ENCODE measurements around the gene GPR176.
A peak's percentile ranks its signal among the peaks of the same experiment; 100 is the strongest.

The GPR176 gene

DNA sequence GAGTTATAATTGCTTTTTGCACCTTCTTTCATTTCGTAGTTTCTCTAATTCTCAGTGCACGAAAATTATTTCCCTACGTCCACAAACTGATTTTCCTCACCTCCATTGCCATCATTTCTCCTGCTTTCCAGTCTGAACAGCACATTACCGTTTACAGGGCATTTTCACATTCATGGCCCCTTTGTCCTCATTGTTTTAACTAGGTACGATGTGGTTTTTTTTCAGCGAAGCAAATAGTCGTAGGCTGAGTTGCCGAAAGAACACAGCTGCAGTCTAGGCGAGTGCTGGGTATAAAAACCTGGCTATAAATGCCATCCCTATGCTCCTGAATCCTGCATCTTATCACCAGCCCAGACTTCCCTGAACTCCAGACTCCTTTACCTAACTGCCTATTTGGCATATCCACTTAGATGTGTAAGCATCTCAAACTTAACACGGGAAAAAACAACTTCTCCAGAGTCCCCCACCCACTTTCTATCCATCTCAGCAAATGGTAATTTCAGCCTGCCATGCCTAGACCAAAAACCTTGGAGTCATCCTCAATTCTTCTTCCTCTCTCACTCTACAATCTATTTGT is 136.7 kb downstream of the GPR176 start:
- no peak for DNase-seq (ENCODE audit: low spot score)

DNA sequence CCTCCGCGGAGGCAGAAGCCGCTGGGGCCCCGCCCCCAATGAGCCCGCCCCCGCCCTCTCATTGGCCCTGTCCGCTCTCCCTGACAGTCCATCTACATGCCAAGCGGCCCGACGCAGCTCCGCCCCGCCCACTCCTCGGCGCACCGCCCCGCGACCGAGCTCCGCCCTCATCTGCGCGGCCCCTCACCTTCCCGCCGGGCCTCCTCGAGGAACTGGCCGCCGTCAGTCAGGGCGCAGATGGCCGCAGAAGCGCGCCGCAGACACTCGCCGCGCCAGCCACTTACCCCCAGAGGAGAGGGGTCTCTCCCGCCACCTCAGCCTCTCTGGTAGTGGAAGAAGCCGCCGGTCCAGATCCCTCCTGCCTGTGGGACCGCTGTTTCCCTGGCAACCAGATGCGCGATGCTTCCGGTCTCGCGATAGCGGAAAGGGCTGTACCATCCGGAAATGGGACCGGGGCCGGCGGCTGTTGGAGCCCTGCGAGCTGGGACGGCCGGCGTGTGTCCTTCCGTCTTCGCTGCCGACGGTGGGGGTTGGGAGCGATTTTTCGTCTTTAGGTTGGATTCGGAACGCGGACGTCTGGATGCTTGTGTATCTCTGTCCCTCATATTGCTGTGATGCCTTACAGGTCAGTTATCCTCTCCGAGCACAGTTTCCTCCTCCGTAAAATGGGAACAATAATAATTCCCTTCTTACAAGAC is 137.5 kb downstream of the GPR176 start, which contains the start of gene FSIP1:
Gene FSIP1, minus strand, starts transcription at position 401 of the 698 bp plus-strand sequence. CDS start 6,317 bp downstream, outside the sequence.
- DNase-seq (ENCODE audit: low spot score): peak; percentile 98

DNA sequence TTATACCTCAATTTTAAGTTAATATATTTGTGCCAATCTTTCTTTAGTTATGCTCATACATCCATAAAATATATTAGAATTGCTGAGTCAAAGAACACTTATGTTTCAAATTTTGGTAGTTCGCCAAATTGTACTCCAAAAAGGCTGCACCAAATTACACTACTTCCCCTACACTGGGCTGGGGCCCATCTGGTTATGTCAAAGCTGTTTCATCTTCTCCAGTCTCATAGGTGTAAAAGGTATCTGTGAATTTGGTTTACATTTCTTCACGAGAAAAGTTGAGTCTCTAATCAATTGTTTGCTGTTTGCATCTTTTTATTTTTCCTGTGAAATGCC is 138.1 kb downstream of the GPR176 start:
- DNase-seq (ENCODE audit: low spot score): no peak

DNA sequence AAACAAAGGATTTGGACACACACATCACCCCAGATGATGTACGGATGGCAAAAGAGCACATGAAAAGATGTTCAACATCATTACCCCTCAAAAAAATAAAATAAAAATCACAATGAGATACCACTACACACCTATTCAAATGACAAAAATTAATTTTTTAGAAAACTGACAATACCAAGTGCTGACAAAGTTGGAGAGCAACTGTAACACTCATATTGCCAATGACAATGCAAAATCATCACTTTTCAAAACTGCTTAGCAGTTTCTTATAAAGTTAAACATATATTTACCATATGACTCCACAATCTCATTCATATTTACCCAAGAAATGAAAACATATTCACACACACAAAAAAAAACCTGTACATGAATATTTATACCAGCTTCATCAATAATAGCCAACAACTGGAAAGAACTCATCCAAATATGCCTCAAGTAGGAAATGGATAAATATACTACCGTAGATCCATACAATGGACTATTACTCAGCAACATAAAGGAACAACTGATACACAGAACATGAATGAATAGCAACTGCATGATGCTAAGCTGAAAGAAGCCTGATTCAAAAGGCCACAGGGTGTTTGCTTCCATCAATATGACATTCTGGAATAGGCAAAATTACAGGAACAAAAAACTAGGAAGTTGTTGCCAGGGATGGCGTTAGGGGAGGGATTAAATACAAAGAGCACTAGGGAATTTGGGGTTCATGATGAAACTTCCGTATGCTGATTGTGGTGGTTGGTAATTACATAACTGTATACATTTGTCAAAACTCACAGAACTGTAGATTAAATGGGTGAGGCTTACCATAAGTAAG is 138.7 kb downstream of the GPR176 start:
- no peak for DNase-seq (ENCODE audit: low spot score)

DNA sequence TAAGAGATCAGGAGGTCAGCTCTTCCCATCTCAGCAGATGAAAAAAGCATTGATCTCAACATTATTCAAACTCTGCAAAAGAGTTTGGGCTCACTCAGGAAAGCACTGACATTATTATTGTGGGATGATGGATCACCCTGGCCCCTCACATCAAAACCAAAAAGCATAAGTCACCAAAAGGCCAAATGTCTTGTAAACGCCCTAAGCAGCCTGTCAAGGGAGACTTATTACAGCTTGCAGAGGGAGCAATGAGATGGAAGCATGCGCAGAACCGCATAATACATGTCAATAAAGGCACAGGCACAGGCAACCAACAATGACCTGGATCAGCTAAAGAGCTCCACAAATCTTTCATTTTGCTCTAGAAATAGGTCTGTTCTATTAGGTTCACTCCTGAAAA is 142.0 kb downstream of the GPR176 start:
- DNase-seq (ENCODE audit: low spot score): no peak

DNA sequence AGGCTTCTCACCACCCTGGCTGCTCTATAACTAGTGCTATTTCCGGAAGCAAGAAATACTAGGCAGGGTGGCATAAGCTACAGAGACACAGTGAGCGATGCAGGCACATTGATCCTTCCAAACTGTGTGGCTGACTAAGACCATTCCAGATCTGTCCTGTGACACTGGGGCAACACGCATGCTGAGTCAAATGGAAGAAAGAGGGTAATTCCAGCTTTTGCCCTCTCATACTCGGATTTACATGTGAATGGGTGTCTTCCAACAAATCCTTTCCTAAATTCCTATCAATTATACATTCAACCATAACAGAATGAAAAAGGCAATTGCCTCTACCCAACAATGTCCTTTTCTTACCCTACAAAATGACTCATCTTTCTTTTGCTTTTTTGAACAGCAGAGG is 142.6 kb downstream of the GPR176 start:
- DNase-seq (ENCODE audit: low spot score): no peak

DNA sequence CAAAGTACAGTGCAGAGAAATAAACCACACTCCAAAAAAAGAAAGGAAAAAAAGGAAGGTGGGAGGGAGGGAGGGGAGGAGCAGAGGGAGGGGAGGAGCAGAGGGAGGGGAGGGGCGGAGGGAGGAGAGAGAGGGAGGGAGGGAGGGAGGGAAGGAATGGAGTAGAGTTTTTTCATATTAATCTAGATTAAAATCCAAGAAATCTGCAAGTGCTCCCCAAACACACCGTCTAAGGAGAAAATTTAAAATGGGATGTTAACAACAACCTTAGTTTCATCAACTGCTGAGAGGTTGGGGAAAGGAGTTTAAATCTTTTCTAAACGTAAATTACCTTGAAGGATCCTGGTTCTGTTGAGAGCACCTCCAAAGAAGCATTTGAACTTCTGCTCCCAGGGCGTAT is 144.0 kb downstream of the GPR176 start:
- no peak for DNase-seq (ENCODE audit: low spot score)

DNA sequence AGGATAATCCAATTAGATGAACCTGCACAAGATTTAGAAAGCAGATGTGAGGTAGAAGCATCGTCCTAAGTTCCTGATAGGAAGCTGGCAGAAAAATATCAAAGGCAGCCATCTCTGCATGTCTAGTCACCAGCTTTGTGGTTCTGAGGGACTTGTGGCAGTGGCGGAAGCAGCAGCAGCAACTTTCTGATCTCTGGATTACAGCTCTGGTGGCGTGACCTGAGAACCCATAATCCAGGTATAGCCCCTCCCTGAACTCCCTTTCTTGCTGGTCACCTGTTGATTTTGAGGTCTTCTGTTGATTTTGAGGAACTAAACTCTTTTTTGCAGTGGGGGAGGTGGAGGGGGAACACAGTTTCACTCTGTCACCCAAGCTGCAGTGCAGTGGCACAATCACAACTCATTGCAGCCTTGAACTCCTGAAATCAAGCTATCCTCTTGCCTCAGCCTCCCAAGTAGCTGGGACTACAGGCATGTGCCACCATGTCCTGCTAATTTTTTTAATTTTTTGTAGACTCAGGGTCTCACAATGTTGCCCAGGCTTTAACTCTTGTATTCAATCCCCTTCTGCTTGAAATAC is 145.3 kb downstream of the GPR176 start:
- no peak for DNase-seq (ENCODE audit: low spot score)

DNA sequence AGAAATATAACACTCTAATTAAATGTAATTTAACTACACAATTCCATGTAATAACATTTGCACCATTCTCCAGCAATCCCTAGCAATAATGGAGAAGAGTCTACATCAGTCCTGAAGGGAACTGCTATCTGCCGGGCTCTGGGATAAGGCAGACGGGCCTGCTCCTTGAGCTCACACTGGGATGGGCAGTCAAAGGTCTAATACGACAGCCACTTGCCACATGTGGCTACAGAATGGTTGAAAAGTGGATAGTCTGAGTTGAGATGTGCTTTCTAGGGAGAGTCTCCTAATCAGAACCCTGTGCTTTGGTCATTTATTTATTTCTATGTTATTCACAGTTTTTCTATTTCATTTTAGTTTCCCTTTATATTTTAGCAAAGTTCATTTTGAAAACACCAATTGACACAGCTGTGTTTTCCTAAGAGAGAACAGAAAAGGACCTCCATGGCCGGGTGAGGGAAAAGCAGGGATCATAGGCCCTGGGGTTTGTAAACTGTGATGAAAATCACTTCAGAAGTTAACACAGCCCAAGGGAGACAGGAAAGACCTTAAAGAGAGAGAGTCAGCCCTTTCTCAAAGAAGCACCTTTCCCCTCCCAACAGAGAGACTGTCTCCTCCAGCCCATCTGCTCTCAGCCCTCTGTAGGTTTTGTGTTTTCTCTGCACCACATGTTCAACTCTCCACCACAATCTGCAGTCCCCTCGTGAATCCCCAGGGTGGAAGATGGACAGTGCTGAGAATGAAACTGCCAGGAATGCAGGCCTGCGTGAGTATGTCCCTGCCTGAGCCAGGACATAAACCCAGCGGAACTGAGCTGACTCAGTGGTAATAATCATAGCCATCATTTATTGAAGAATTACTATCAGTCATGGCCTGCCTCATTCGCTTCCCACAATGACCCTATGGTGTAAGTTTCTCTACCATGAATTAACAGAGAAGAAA is 149.0 kb downstream of the GPR176 start:
- DNase-seq (ENCODE audit: low spot score): peak; percentile 85

DNA sequence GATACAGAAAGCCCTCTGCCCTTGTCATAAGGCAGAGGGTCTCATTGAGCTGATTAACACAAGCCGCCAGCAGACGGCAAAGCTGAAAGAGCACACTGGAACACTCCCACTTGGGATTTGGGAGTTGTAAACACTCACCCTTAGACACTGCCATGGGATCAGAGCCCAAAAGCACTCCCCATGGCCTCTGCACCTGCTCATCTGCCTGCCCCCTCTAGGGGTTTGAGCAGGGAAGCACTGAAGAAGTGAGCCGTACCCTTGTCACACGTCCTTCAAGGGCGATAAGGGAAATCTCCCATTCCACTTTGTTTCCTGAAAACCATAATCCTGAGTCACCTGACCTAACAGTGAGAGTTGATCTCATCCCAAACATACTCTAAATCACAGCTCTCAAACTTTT is 152.1 kb downstream of the GPR176 start:
- DNase-seq (ENCODE audit: low spot score): no peak

DNA sequence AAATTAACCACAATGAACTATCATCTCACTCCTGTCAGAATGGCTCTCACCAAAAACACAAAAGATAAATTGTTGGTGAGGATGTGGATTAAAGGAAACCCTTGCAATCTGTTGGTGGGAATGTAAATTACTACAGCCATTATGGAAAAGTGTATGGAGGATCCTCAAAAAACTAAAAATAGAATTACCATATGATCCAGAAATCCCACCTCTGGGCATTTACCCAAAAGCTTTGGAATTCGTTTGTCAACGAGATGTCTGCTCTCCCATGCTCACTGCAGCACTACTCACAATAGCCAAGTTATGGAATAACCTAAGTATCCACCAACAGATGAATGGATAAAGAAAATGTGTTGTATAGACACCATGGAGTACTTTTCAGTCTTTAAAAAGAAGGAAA is 159.1 kb downstream of the GPR176 start:
- DNase-seq (ENCODE audit: low spot score): no peak

DNA sequence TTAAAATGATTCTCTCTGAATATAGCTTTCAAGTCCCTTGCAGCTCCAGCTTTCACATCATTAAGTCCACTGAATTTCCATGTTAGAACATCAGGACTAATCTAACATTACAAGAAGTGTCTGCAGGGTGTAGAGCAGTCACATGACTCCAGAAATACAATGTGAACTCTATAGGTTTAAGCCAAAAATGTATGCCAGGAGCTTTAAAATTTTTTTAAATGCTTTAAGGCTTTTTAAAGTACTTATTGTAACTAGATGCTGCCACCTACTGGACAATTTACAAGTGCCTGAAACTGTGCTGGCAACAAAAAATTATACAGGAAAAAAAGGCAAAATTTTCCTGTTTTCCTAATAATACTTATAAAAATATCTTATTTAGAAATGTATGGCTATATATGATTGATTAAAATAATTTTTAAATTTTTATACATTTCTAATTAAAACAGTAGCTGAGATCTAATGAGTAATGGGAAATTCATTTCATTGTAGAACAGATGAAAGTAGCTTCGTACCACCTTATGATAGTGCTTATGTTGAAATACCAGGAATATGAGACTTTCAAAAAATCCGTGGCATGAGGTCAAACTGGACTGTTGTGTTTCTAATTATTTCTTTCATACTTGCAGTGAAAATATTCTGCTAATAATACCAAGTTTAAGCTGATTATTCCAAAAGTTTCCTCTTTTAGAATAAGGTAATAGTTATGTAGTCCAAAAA is 163.1 kb downstream of the GPR176 start:
- DNase-seq (ENCODE audit: low spot score): peak; percentile 25

DNA sequence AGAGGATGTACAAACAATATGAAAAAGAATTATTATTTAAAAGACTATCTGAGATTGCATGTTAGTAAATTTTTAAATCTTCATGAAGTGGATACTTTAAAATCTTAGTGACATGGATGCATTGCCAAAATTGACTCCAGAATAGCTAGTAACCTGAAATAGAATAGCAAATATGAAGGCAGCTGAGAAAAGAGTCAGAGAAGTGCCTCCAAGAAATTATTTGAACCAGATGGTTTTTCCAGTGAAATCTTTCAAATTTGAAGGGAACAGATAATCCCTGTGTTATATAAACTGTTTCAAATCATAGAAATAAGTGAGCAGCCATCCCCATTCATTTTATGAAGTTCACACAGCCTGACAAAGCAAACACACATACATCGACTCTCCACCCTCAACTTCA is 167.1 kb downstream of the GPR176 start:
- no peak for DNase-seq (ENCODE audit: low spot score)

DNA sequence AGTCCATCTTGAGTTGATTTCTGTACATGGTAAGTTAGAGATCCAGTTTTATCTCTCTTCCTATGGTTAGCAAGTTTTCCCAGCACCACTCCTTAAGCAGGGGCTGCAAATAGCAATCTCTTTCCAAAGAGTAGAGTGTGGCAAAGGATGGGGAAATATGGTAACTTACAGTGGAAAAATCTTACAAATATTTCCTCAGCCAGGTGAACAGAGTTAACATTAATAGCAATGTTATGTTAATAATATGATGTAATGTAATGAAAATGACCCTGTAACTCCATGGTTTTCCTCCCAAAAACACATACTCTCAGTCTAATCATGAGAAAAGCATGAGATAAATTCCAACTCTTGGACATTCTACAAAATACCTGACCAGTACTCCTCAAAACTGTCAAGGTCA is 167.8 kb downstream of the GPR176 start:
- no peak for DNase-seq (ENCODE audit: low spot score)

All from GM03348 (cell line).